Measurements from ENCODE around the gene MBNL2. TPM values are rescaled to one million over a fixed set of nuclear protein-coding genes. Genes with fewer than 3 reads are reported as not detected.

Gene MBNL2
- total and polyA plus RNA-seq, 2 of the 4 experiments (the other 2 are of a cell fraction) = 26.9 to 103 TPM

GRCh38 chr13:97319113-97319720, 97.1 kb downstream of the MBNL2 start:
- in situ Hi-C loops (cut with MboI; ENCODE audit: low sequenced_read_pairs) = no loop called here
- H4K20me1 ChIP-seq (ENCODE audit: insufficient read depth, low read length) = peaks cover 44% of the 10 kb centered on the region
- WGBS, 2 experiments (ENCODE audit: extremely low coverage in 2 of 2, insufficient read length in 1 of 2) = 33% methylated on average over 4 of the region's 9 CpGs; no CpG with 5 or more reads in 1 of the 2 experiments

More at GRCh38 chr13:97319113-97319720, 97.1 kb downstream of the MBNL2 start:
- Histone ChIP-seq H2BK120ac (ENCODE audit: low read depth, low read length) (peak overlapping the region; percentile 44), H3K9me3 (ENCODE audit: control insufficient read depth, insufficient read depth, low read length) (no peaks in the 10 kb centered on the region), H4K8ac (ENCODE audit: low read depth in 2 of 2, low read length in 2 of 2) (peak overlapping the region in 1 of 2 experiments; percentile 65; a peak in 2 of 4 replicates), H3K4me3 (ENCODE audit: insufficient read depth, low read depth, low read length) (no peak overlapping the region), H3K4me2 (ENCODE audit: low read depth, low read length) (no peak overlapping the region), H3K18ac (ENCODE audit: low read depth, low read length) (peak overlapping the region; percentile 16; the same call in 1 of the 2 replicates), H3K4me1 (ENCODE audit: control insufficient read depth, insufficient read depth, low read length) (peaks cover 32% of the 10 kb centered on the region), H3K23ac (ENCODE audit: low read depth, low read length) (no peak overlapping the region), H2AK9ac (replicated peaks; ENCODE audit: low read depth, low read length, poor library complexity) (no peak overlapping the region), H3K9me1 (ENCODE audit: insufficient read depth, low read length) (peaks cover 43% of the 10 kb centered on the region), H3K9ac (ENCODE audit: low read depth, low read length) (no peak overlapping the region), H4K5ac (ENCODE audit: low read depth, low read length) (peak overlapping the region; percentile 42; the same call in 1 of the 2 replicates), H2AFZ (replicated peaks; ENCODE audit: low read length, poor library complexity) (no peak overlapping the region), H3K4ac (ENCODE audit: low read depth, low read length) (peak overlapping the region; percentile 13), H3K27ac (ENCODE audit: insufficient read depth, low read length) (peak overlapping the region; percentile 49), H4K91ac (ENCODE audit: insufficient read depth, low read depth, low read length) (peak overlapping the region; percentile 21; the same call in 1 of the 2 replicates), H2AK5ac (ENCODE audit: low read depth, low read length) (peak overlapping the region; percentile 94), H3K56ac (ENCODE audit: extremely low read depth, insufficient read depth, low read length) (no peak overlapping the region), H3K36me3 (ENCODE audit: control insufficient read depth, insufficient read depth, low read length) (peaks cover 2% of the 10 kb centered on the region; the same call in 1 of the 2 replicates), H3K14ac (replicated peaks; ENCODE audit: low read depth, low read length) (peak overlapping the region; percentile 7; the same call in 1 of the 2 replicates), H2BK20ac (ENCODE audit: low read depth, low read length) (no peak overlapping the region), H2BK5ac (ENCODE audit: low read depth, low read length, poor library complexity, severe bottlenecking) (peak overlapping the region; percentile 33), H3K79me1 (ENCODE audit: low read depth in 1 of 2, low read length in 2 of 2) (peaks cover 57 to 83% of the 10 kb centered on the region in 2 experiments), H2BK15ac (ENCODE audit: low read depth, low read length) (no peak overlapping the region), H3K27me3 (ENCODE audit: control insufficient read depth, insufficient read depth, low read length) (no peaks in the 10 kb centered on the region)
- ATAC-seq (ENCODE audit: low read depth) (peak; percentile 42), DNase-seq (peak; percentile 54)
- ChIA-PET CTCF (no interaction called here), POLR2A (ENCODE audit: unreplicated experiment) (no interaction called here)
- TF ChIP-seq SMC3 (IDR thresholded peaks at IDR 0.05; ENCODE audit: low read depth, low read length) (no peak), NFE2L2 (IDR thresholded peaks at IDR 0.05; ENCODE audit: low read depth, low read length) (peak; percentile 25; the same call in 1 of the 2 replicates)
- TF ChIP-seq, protein P1, sequence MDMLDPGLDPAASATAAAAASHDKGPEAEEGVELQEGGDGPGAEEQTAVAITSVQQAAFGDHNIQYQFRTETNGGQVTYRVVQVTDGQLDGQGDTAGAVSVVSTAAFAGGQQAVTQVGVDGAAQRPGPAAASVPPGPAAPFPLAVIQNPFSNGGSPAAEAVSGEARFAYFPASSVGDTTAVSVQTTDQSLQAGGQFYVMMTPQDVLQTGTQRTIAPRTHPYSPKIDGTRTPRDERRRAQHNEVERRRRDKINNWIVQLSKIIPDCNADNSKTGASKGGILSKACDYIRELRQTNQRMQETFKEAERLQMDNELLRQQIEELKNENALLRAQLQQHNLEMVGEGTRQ (IDR thresholded peaks at IDR 0.05; ENCODE audit: low read depth, low read length) = peak; percentile 17; the same call in 1 of the 2 replicates
- no TSS peak for BruUV-seq (replicated peaks)
- intact Hi-C loops (cut with micrococcal nuclease) = no loop called here
- dilution Hi-C loops (cut with HindIII; ENCODE audit: low sequenced_read_pairs, unreplicated experiment) = no loop called here

All from IMR-90 (cell line).